Measurements from ENCODE around the gene SIL1. TPM values are rescaled to one million over a fixed set of nuclear protein-coding genes. Genes with fewer than 3 reads are reported as not detected.

The SIL1 gene
- total RNA-seq, 1 donor from 2014 or later: 46.2 TPM

DNA sequence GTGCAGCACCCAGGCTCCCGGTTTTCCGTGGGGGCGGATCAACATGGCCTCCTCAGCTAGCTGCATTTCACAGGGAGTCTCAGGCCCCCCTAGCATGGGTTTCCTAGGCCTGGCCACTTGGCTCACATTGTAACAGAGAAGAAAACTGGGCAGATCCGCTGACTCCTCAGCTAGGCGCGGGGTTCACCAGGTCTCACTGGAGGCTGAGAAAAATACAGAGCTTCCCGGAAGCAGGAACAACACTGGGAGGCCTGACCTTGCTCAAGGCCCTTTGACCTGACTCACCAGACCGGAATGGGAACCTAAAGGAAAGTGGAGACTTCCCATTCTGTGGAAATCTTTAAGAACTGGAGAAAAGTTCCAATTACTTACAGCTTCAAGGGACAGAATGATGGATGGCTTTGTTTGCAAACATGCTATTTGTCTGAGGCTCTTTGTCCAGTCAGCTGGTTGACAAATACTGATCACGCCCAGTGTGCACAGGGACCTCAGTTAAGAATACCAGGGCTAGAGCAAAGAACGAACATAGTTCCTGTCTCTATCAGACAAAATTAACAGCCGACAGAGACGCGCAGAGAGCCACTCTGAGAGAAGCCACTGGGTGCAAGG lies 234.3 kb downstream of the SIL1 start:
- ATAC-seq (no peak), DNase-seq (ENCODE audit: missing footprints) (no peak)
- intact Hi-C loops (cut with DNase I): no loop called here

DNA sequence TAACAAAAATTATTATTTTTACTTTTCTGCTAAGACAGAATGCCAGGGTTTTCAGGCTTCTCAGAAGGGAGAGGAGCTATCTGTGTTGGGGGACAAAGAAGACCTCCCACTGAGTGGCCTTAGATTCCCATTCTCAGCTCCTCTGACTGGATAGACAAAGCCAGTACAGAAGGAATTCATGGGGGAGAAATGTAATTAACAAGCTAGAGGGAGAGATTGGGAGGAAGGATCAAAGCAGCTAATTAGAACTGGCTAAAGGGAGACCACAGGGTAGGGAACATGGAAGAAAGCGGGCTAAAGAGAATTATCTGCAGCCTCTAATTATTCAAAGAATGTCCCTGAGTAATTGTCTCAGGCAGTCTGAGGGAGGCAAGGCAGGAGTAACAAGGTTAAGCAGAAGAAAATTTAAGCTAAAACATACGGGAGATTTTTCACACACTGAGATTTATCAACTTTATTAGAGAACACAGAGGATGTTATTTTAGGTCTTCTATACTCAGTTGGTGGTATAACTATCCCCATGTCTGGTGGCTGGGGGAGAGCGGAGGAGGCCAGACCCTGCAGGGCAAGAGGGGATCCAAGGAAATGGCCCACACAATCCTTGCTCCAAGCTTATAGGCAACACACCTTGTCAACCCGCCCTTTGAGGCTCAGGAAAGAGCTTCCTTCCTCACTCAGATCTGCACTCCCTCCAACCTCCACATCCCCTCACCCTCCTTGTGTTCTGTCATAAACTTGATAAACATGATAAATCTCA lies 235.4 kb downstream of the SIL1 start:
- DNase-seq (ENCODE audit: missing footprints): no peak
- no peak for ATAC-seq
- intact Hi-C loops (cut with DNase I): no loop called here

DNA sequence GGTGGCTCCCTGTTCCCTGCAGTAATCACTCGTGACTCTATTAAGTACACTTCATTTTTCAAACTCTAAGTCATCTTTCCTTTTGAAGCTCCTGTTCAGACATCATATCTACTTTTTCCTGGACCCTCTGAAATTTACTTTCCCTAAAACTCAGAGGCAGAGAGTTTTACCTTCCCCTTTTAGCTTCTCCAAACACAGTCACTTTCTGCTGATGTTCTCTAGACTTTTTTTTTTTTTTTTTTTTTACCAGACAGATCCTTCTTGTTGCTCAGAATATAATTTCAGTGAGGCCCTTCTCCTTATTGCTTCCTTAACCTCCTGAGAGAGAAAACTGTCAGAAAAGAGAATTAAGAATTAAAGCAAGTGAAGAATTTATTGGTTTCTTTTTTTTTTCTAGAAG lies 236.4 kb downstream of the SIL1 start:
- intact Hi-C loops (cut with DNase I): no loop called here
- ATAC-seq (no peak), DNase-seq (ENCODE audit: missing footprints) (no peak)

DNA sequence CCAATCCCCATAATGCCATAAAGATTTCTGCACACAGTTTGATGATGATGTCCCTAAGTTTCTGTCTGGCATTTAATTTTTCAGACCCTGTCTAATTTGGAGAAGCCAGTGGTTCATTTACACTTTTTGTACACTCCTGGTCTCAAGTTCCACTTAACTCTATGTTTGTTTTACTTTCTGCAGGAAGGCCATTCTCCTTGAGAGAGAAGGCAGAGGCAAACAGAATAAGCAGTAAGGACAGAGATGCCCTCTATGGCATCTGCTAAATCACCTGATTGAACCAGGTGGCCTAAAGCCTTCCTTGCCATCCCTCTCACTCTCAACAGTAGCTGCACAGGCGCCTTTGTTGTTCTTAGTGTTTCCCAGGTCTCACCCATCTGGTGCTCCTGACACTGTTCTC lies 236.9 kb downstream of the SIL1 start:
- DNase-seq (ENCODE audit: missing footprints) (no peak), ATAC-seq (no peak)
- intact Hi-C loops (cut with DNase I): no loop called here

DNA sequence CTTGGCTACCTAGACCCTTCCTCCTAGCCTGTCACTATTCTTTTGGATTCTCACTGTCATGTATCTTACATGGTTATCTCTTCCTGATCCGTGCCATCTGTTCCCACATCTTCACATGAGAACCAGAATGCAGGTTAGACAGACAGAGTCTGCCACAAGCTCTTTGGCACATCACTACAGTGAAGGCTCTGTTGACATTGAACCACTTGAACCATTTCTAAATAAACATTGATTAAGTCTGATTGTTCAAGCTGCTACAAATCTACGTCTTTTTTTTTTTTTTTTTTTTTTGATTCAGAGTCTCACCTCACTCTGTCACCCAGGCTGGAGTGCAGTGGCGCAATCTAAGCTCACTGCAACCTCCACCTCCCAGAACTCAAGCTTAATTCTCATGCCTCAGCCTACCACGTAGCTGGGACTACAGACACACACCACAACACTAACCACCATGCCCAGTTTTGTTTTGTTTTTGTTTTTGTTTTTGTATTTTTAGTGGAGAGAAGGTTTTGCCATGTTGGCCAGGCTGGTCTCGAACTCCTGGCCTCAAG lies 237.9 kb downstream of the SIL1 start:
- ATAC-seq (no peak), DNase-seq (ENCODE audit: missing footprints) (no peak)
- intact Hi-C loops (cut with DNase I): no loop called here

DNA sequence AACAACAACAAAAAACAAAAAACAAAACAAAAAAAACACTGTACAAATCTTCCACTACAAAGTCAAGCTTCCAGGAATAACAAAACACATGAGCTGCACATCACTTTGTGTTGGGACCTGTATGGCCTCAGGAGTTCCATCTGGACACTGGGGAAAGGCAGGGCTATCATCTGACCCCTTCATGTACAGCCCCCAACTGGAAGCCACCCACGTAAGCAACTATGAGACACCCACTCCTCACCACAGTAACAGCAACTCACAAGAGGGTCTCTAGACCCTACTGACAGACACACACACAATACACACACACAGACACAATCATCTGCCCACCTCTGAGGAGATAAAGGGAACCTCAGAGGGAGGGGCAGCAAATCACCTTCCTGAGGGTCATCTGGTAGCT lies 241.4 kb downstream of the SIL1 start:
- DNase-seq (ENCODE audit: missing footprints) (no peak), ATAC-seq (no peak)
- intact Hi-C loops (cut with DNase I): no loop called here

DNA sequence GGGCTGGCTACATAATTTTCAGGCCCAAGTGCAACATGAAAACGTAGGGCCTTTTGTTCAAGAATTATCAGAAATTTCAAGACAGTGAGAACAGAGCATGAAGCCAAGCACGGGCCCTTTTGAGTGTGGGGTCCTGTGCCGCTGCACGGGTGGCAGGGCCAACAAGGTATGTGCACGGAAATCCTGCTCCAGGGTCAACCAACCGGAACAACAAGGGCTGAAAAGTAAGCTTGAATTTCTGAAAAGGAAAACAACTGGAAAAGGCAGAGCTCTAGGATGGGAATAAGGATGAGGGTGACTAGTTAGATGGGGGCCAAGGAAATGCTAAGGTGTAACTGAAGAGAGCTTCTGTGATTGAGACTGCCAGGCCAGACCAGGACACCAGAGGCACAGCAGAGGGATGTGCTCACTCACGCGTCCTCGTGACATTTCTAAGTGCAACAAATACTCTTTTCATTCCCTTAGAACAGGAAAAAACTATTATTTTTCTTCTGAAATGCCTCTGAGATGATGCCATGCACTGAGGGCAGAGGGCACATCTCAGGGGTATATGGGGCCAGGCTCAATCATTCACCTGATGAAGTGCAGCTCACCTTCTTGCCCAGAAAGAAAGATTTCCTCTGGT lies 242.4 kb downstream of the SIL1 start:
- intact Hi-C loops (cut with DNase I): no loop called here
- ATAC-seq: no peak
- no peak for DNase-seq (ENCODE audit: missing footprints)

DNA sequence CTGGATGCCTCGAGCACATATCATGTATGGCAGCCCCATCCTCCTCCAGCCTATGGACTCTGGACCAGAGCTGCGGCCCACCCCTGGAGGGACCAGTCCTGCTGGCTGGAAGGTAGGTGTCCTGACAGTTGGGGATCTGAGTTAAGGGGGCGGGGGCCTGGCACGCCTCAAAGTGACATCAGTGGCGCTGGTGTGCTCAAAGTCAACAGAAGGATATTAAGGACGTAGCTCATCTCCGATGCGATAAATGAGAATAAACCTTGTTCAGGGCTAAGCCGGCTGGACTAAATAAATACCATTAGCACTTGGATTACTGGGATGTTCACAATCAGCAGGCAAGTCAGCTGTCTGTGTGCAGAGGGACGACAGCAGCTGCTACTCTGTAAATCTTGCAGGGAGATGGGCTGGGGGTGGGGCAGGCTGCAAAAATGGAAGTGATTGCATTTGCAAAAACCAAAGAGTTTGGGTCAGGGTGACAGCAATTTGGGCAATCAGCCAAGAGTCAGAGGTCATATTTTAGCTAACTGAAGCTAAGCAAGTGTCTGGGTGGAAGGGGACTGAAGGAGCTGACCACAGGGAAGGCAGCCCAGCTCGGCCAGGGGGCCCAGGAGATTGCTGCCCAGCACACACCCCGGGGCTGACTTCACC lies 243.0 kb downstream of the SIL1 start:
- ATAC-seq (no peak), DNase-seq (ENCODE audit: missing footprints) (no peak)
- intact Hi-C loops (cut with DNase I): no loop called here

DNA sequence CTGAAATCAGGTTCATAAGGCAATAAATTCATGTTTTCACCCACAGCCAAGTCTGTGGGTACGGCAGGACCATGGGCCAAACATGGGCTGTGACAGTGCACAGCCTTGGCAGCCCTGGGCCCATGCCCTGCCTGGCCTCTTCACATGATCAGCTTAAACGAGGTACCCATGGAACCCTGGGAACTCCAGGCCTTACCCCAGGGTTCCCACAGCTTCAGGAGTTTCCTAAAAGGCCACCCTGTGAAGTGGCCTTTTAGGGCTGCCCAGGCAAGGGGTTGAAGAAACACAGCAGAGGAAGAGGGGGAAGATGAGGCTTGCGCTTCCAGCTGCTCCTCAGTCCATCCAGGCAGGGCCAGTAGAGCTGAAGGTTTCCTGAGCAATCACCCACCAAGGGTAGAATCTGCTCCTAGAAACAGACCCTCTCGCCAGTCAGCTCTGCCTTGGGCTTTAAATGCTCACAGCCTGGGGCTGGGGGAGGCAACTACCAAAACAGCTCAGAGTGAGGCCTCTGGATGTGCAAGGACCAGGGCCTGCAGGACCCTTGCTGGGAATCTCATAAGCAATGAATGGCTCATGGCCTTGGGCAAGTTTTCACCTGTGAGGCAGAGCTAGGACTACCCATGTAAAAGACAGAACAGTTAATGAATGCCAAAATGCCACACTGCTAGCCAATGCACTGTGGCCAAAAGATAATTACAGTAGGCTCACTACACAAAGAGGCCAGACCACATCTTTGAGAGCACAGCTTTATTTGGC lies 243.7 kb downstream of the SIL1 start:
- ATAC-seq (peak; percentile 8), DNase-seq (ENCODE audit: missing footprints) (no peak)
- intact Hi-C loops (cut with DNase I): no loop called here

DNA sequence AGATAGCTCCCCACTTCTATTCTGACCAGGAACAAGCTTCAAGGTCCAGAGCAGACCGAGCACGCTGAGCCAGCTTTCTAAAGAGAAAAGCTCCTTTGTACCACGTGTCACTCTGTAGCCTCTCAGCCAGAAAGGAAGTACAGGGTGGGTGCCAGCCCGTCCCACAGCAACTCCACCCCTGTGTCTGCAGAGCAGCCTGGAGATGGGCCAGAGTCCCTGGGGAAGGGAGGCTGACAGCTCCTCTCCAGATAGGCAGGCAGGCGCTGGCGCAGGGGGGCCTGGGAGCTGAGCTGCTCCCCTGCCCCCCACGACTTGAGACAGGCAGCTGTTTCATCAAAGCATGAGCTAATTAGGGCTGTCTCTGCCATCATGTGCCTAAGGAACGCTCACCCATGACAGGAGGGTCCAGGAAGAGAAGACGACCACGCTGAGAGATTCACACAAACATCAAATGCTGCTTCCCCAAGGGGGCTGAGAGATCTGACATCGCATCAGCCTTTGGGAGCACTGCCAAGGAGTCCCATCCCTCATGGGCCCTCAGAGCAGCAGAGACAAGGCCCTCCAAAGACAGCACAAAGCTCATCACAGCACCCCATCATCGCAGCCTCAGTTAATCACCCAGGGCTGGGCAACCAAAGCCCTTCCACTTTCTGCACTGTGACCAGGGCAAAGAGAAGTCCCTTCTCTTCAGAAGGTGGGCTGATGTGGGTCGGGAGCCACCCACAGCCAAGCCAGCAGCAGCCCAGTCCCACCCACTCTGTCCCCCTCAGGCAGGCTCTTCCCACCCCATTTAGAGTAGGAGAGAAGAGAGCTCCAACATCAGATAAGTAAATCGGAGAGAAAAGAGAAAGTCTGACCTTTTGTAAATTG lies 244.5 kb downstream of the SIL1 start:
- ATAC-seq: peak; percentile 94
- peak; percentile 92 for DNase-seq (ENCODE audit: missing footprints)
- intact Hi-C loops (cut with DNase I): loop anchor here (1.0 to 2.0 kb wide), 2 partner anchors 21 to 25 kb away; no protein-coding TSS in a partner anchor

DNA sequence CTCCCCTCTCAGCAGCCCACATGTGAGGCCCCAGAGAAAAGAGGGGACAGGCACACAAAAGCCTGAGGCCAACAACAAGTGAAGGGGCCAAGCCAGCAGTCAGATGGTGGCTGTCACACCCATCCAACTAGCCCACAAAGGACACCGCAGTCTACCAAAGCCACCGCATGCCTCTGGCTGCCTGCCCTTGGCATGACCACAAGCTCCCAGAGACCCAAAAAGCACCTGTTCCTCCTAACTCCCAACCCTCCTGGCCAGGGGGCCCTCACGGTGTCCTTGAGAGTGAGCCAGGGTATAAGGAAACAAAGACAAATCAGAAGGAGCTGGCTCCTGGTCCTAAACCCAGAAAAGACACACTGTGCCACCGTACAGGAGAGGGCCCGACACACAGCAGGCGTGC lies 245.2 kb downstream of the SIL1 start:
- ATAC-seq (peak; percentile 1), DNase-seq (ENCODE audit: missing footprints) (no peak)
- intact Hi-C loops (cut with DNase I): loop anchor here (1.0 to 2.0 kb wide), 2 partner anchors 21 to 24 kb away; no protein-coding TSS in a partner anchor

DNA sequence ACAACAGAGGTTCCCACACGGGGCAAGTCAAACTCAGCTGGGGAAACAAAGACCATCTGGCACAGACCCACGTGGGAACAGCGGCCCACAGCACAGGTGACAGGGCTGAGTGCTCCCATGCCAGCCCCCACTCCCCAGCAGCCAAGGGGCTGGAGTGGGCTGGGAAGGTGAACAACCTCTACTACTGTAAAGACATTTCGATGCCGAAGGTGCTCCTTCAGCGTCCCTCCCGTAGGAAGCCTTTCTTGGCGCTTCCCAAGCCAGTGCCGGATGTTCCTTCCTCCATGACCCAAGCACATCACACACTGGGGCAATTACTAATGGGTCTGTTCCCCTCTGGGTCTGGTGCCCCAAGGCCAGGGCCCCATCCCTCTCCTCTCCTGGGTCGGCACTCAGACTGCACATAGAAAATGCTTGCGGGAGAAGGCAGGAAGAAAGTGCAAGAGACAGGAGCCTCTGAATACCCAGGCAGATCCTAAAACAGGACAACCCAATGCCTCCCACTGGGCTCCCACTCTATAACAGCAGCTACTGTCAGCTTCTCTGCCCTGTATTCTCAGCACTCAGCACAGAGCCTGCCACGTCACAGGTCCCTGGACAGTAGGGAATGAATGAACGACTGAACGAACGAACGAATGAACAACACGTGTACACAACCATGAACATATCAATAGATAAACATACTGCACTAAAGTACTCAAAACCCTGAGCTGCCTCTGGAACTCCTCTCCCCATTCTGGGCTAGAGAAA lies 246.0 kb downstream of the SIL1 start:
- no peak for DNase-seq (ENCODE audit: missing footprints)
- intact Hi-C loops (cut with DNase I): loop anchor here (2.0 kb wide), 1 partner anchor 23 kb away; no protein-coding TSS in a partner anchor

DNA sequence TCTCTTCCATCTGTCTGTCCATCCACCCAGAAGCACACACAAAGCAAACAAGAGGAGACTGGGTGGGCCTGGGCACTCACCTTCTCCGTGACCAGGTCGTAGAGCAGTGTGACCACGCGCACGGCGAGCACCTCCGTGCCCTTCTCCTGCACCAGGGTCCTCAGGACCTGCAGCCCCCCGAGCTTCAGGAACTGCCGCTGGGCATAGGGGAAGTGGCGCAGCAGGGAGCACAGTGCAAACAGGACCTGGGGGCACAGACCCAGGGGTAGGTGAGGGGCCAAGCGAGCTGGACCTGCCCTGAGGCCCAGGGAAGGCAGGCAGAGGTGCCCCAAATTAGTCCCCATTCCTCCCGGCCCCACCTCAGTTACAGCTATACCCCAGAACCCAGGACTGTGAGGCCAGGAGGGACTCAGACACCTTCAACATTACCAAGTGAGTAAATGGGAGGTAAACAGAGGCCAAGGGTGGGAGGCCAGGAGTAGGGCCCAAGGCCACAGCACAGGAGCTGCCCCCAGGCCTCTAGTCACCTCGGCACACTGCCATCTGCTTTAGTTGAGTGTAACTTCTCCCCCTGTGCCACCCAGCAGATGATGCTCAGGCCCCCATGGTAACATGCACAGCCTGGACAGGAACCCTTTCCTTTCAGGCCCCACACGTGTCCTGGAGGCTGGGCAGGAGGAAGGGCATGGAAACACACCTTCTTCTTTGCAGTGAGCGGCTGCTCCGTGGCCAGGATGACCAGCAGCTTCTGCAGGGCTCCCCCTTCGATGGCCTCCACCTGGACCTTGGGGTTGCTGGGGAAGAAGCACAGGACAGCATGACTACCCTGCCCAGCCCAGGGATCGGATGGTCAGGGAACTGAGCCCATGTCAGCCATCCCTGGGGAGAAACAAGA lies 246.8 kb downstream of the SIL1 start:
- intact Hi-C loops (cut with DNase I): no loop called here

More for the DNA sequence above, 246.0 kb downstream of the SIL1 start:
- no peak for ATAC-seq

DNA sequence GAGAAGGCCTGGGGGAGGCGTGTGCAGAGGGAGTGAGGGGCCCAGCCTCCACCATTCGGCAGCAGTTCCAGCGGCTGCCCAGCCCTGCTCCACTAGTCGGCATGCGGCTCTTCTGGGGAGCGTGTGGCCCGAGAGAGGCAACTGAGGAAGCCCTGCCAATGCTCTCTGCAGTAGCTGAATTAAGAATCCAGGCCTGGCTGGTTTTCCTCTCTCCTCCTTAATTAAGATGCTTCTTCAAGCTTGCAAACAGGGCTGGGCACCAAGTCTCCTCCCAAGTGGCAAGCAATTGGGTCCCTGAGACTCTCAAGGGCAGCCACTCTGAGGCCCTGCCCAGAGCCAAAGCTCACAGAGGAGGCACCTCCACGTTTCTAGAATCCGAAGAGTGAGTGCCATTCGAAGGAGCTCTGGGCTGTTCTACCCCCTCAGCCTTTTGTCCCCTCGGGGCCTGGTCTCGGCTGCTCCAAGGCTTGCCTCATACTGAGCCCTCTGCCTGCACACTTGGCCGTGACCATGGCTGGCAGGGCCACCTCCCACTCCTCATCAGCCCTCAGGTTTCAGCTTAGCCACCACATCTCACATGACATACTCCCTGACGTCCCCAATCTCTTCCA lies 247.6 kb downstream of the SIL1 start:
- DNase-seq (ENCODE audit: missing footprints): no peak
- intact Hi-C loops (cut with DNase I): no loop called here
- no peak for ATAC-seq

More for the DNA sequence above, 246.8 kb downstream of the SIL1 start:
- DNase-seq (ENCODE audit: missing footprints) (no peak), ATAC-seq (no peak)

DNA sequence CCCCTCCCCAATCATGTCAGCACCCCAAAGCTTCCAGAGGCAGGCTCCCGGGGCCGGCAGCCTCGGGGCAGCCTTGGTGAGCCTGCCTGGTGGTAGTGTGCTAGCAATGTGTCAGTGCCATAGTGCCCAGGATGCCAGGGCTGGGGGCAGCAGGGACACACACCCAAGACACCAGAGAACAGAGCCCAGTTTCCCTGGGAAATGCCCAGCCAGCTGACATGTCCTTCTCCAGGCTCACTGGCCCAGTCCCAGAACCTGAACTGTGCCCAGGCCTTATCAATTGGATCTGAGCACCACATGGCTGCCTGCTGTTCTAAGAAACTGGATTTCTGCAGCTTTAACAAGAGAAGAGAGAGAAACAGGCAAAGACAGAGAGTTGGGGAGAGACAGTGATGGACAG lies 248.2 kb downstream of the SIL1 start:
- intact Hi-C loops (cut with DNase I): no loop called here
- DNase-seq (ENCODE audit: missing footprints) (no peak), ATAC-seq (no peak)

DNA sequence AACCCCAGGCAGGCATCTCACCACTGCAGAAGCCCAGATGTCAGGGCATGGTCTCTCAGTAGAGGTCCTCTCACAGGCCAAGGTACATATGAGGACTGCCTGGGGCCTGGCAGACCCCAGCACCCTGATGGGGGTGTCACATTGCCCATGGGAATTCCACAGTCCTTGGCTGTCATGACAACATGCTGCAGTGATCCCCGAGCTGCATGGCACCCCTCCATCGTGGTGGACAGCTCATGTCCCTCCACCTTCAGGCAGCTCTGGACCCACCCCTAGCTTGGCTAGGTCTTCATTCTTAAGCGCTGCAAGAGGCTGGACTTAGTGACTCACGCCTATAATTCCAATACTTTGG lies 249.0 kb downstream of the SIL1 start:
- DNase-seq (ENCODE audit: missing footprints) (no peak), ATAC-seq (no peak)
- intact Hi-C loops (cut with DNase I): no loop called here
